ENCODE data around the gene CEP170B.
A peak's percentile ranks its signal among the peaks of the same experiment; 100 is the strongest.
"Not testable (repeated sequence)": the region's sequence is repeated elsewhere in the genome, so short reads cannot be mapped to it uniquely, and the experiment has no call there.

The CEP170B gene

GRCh38 chr14:104879201-104879982 lies 14.3 kb downstream of the CEP170B start:
- no peak for DNase-seq (ENCODE audit: low spot score)

- no peak for DNase-seq (ENCODE audit: low spot score)
These were observed 15.0 kb downstream of the CEP170B start for GRCh38 chr14:104879983-104880565.

GRCh38 chr14:104880584-104881210 lies 15.6 kb downstream of the CEP170B start:
- DNase-seq (ENCODE audit: low spot score) = no peak

- peak; percentile 86 for DNase-seq (ENCODE audit: low spot score)
These were observed 16.4 kb downstream of the CEP170B start for GRCh38 chr14:104881369-104881979.

- no peak for DNase-seq (ENCODE audit: low spot score)
These were observed 17.4 kb downstream of the CEP170B start for GRCh38 chr14:104882325-104882973.

GRCh38 chr14:104882991-104883660 lies 18.1 kb downstream of the CEP170B start:
- DNase-seq (ENCODE audit: low spot score) = no peak

- no peak for DNase-seq (ENCODE audit: low spot score)
These were observed 18.8 kb downstream of the CEP170B start for GRCh38 chr14:104883681-104884361.

- DNase-seq (ENCODE audit: low spot score) = not testable (repeated sequence)
These were observed 19.3 kb downstream of the CEP170B start for GRCh38 chr14:104884381-104884780.

- no peak for DNase-seq (ENCODE audit: low spot score)
These were observed 20.2 kb downstream of the CEP170B start for GRCh38 chr14:104885031-104885972.

- no peak for DNase-seq (ENCODE audit: low spot score)
These were observed 21.1 kb downstream of the CEP170B start for GRCh38 chr14:104885973-104886689.

GRCh38 chr14:104886690-104887622 lies 21.9 kb downstream of the CEP170B start:
- no peak for DNase-seq (ENCODE audit: low spot score)

- DNase-seq (ENCODE audit: low spot score) = no peak
These were observed 22.8 kb downstream of the CEP170B start for GRCh38 chr14:104887623-104888488.

- DNase-seq (ENCODE audit: low spot score) = peak; percentile 64
These were observed 23.7 kb downstream of the CEP170B start for GRCh38 chr14:104888489-104889374.

GRCh38 chr14:104889375-104889757 lies 24.3 kb downstream of the CEP170B start:
- DNase-seq (ENCODE audit: low spot score) = peak; percentile 58

GRCh38 chr14:104890292-104890691 lies 25.2 kb downstream of the CEP170B start:
- DNase-seq (ENCODE audit: low spot score) = not testable (repeated sequence)

- DNase-seq (ENCODE audit: low spot score) = peak; percentile 60
These were observed 26.1 kb downstream of the CEP170B start for GRCh38 chr14:104891121-104891551.
